ENCODE data around the gene DCDC1.

The DCDC1 gene

DNA sequence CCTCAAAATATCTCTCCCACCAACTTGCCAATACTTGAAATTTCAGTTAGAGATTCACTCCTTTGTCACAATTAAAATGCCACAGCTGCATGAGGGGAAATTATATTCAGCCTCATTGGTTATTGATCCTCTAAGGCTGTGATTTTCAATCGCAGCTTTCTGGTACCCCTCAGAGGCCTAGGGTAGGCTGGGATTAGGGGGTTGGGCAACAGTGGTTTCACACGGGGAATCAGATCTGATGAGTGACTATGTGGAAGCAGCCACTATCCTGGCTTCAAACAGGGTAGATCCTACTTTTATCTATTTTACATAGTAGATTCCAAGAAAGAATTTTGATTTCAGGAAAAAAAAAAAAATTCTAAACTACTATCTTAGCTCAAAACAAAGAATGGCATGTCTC lies 252.5 kb downstream of the DCDC1 start:
- peaks cover 3% of the 10 kb centered on the region for H3K27me3 Mint-ChIP-seq
- H3K9me3 Mint-ChIP-seq = no peaks in the 10 kb centered on the region
- no peak overlapping the region for H3K4me3 Mint-ChIP-seq
- H3K36me3 Mint-ChIP-seq (ENCODE audit: low read depth) = no peaks in the 10 kb centered on the region
- H3K27ac Mint-ChIP-seq = no peak overlapping the region
- H3K4me1 Mint-ChIP-seq (ENCODE audit: low read depth) = no peaks in the 10 kb centered on the region

GRCh38 chr11:31114442-31114841 lies 255.1 kb downstream of the DCDC1 start:
- Mint-ChIP-seq H3K9me3 (no peaks in the 10 kb centered on the region), H3K4me3 (no peak overlapping the region), H3K36me3 (ENCODE audit: low read depth) (no peaks in the 10 kb centered on the region), H3K27me3 (peaks cover 3% of the 10 kb centered on the region), H3K27ac (no peak overlapping the region), H3K4me1 (ENCODE audit: low read depth) (no peaks in the 10 kb centered on the region)

GRCh38 chr11:31110830-31111229 lies 258.7 kb downstream of the DCDC1 start:
- H3K4me1 Mint-ChIP-seq (ENCODE audit: low read depth) = no peaks in the 10 kb centered on the region
- H3K9me3 Mint-ChIP-seq = no peaks in the 10 kb centered on the region
- no peak overlapping the region for H3K4me3 Mint-ChIP-seq
- no peak overlapping the region for H3K27ac Mint-ChIP-seq
- H3K36me3 Mint-ChIP-seq (ENCODE audit: low read depth) = no peaks in the 10 kb centered on the region
- peaks cover 3% of the 10 kb centered on the region for H3K27me3 Mint-ChIP-seq

DNA sequence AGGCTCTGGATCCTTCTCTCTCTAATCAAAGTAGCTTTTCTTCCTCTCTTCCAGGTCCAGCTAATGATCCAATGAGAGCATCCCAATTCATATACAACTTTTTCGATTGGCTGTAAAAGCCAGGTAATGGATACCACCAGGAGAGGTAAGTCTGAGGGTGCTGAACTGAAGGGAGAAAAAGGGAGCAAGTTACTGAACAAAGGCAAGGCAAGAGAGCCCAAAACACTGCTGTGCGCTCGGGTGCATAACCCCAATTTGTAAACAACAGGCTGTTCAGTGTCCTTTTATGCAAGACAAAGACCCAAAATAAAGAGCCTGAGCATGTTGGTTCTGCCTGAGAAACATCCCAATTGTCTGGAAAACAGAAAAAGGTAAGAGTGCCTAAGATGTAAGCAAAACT lies 260.1 kb downstream of the DCDC1 start:
- Mint-ChIP-seq H3K4me1 (ENCODE audit: low read depth) (no peaks in the 10 kb centered on the region), H3K9me3 (no peaks in the 10 kb centered on the region), H3K36me3 (ENCODE audit: low read depth) (no peaks in the 10 kb centered on the region), H3K4me3 (no peak overlapping the region), H3K27me3 (peaks cover 1% of the 10 kb centered on the region), H3K27ac (no peak overlapping the region)

DNA sequence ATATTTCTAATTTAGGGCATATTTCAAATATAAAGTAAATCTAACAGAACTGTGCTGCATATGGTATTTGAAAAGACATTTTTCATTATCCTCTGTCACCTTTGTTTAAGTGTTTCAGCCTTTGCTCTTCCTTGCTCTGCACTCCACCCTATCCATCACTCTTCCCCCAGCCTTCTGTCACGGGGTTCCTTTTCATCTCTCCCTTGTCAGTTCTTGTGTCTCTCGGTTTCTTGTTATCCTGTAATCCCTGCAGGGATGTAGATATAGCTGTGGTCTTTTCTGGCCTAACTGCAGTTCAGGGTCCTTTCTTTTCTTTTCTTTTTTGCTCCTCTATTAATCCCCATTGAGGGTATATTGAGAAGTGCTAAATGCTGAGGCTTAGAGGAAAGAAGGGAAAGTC lies 261.9 kb downstream of the DCDC1 start:
- no peaks in the 10 kb centered on the region for H3K36me3 Mint-ChIP-seq (ENCODE audit: low read depth)
- H3K27me3 Mint-ChIP-seq = no peaks in the 10 kb centered on the region
- no peak overlapping the region for H3K27ac Mint-ChIP-seq
- H3K4me1 Mint-ChIP-seq (ENCODE audit: low read depth) = no peaks in the 10 kb centered on the region
- no peaks in the 10 kb centered on the region for H3K9me3 Mint-ChIP-seq
- H3K4me3 Mint-ChIP-seq = no peak overlapping the region

GRCh38 chr11:31106968-31107576 lies 262.5 kb downstream of the DCDC1 start:
- H3K36me3 Mint-ChIP-seq (ENCODE audit: low read depth) = no peaks in the 10 kb centered on the region
- H3K27ac Mint-ChIP-seq = no peak overlapping the region
- H3K27me3 Mint-ChIP-seq = no peaks in the 10 kb centered on the region
- H3K4me1 Mint-ChIP-seq (ENCODE audit: low read depth) = no peaks in the 10 kb centered on the region
- no peak overlapping the region for H3K4me3 Mint-ChIP-seq
- no peaks in the 10 kb centered on the region for H3K9me3 Mint-ChIP-seq

GRCh38 chr11:31106326-31106725 lies 263.2 kb downstream of the DCDC1 start:
- Mint-ChIP-seq H3K4me3 (no peak overlapping the region), H3K27ac (no peak overlapping the region), H3K9me3 (no peaks in the 10 kb centered on the region), H3K36me3 (ENCODE audit: low read depth) (no peaks in the 10 kb centered on the region), H3K4me1 (ENCODE audit: low read depth) (no peaks in the 10 kb centered on the region), H3K27me3 (no peaks in the 10 kb centered on the region)

GRCh38 chr11:31102875-31103274 lies 266.7 kb downstream of the DCDC1 start:
- no peak overlapping the region for H3K27ac Mint-ChIP-seq
- no peaks in the 10 kb centered on the region for H3K4me1 Mint-ChIP-seq (ENCODE audit: low read depth)
- no peaks in the 10 kb centered on the region for H3K27me3 Mint-ChIP-seq
- H3K9me3 Mint-ChIP-seq = peaks cover 4% of the 10 kb centered on the region
- H3K4me3 Mint-ChIP-seq = no peak overlapping the region
- H3K36me3 Mint-ChIP-seq (ENCODE audit: low read depth) = no peaks in the 10 kb centered on the region

- Mint-ChIP-seq H3K9me3 (peaks cover 4% of the 10 kb centered on the region), H3K36me3 (ENCODE audit: low read depth) (no peaks in the 10 kb centered on the region), H3K4me1 (ENCODE audit: low read depth) (no peaks in the 10 kb centered on the region), H3K27me3 (no peaks in the 10 kb centered on the region), H3K4me3 (no peak overlapping the region), H3K27ac (no peak overlapping the region)
Measured at GRCh38 chr11:31102316-31102715, 267.2 kb downstream of the DCDC1 start.

DNA sequence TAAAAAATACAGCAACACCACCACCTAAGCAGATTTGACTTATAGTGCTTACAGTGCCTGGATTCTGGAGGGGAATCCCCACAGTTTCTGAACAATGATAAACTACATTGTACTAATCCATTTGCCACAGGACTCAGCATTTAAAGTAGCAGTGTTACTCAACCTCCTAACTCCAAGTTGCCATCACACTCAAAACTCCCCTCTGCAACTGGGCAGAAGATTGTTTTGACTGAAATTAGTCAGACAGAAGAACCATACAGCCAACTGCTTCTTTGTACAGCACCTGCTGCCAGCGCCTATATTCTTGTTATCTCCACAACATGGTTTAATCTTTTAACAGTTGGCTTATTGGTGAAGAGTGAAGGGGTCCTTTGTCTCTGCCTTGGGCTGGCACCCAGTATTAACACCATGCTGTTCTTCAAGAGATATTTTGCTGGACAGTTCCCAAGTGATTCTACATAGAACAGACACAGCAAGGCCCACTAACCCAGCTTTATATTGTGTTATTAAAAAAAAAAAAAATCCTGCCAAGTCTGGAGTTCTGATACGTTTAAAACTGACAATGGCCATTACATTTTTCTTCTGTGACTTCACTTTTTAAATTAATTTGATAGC lies 273.2 kb downstream of the DCDC1 start:
- peaks cover 4% of the 10 kb centered on the region for H3K9me3 Mint-ChIP-seq
- no peak overlapping the region for H3K27ac Mint-ChIP-seq
- H3K27me3 Mint-ChIP-seq = no peaks in the 10 kb centered on the region
- H3K36me3 Mint-ChIP-seq (ENCODE audit: low read depth) = no peaks in the 10 kb centered on the region
- H3K4me3 Mint-ChIP-seq = no peak overlapping the region
- H3K4me1 Mint-ChIP-seq (ENCODE audit: low read depth) = no peaks in the 10 kb centered on the region

DNA sequence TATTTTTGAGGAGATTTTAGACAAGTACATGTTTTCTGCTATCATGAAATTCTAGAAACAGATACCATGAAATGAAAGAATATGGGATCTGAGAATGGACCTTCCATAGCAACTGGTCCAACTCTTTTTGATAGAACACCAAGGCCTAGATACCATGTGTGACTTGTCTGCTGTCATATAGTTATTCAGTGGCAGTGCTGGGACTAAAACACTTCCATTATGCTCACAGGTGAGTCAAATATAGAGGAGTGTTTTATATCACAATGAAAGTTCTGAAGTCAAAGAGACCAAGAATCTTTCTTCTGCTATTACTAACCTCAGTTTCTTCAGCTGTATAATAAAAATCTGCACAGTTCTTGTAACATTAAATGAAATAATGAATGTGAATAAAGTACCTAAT lies 276.9 kb downstream of the DCDC1 start:
- H3K27me3 Mint-ChIP-seq = no peaks in the 10 kb centered on the region
- no peak overlapping the region for H3K4me3 Mint-ChIP-seq
- no peaks in the 10 kb centered on the region for H3K36me3 Mint-ChIP-seq (ENCODE audit: low read depth)

DNA sequence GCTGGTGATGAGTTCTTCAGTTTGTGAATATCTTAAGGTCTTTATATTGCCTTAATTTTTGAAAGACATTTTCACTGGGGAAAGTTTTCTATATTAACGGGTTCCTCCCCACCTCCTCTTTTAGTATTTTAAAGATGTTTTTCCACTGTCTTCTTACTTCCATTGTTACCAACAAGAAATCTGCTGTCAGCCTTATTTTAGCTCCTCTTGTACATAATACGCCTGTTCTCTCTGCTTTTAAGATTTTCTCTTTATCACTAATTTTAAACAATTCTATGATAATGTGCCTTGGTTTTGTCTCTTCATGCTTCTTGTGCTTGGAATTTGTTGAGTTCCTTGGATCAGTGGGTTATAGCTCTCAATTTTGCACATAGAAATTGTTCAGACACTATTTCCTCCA lies 280.4 kb downstream of the DCDC1 start:
- no peak overlapping the region for H3K27ac Mint-ChIP-seq
- no peak overlapping the region for H3K4me3 Mint-ChIP-seq
- no peaks in the 10 kb centered on the region for H3K36me3 Mint-ChIP-seq (ENCODE audit: low read depth)

More for the DNA sequence above, 276.9 kb downstream of the DCDC1 start:
- peaks cover 15% of the 10 kb centered on the region for H3K9me3 Mint-ChIP-seq
- H3K4me1 Mint-ChIP-seq (ENCODE audit: low read depth) = no peaks in the 10 kb centered on the region
- no peak overlapping the region for H3K27ac Mint-ChIP-seq

GRCh38 chr11:31069447-31070205 lies 299.9 kb downstream of the DCDC1 start:
- Mint-ChIP-seq H3K36me3 (ENCODE audit: low read depth) (no peaks in the 10 kb centered on the region), H3K27ac (no peak overlapping the region), H3K4me3 (no peak overlapping the region), H3K4me1 (ENCODE audit: low read depth) (no peaks in the 10 kb centered on the region), H3K9me3 (no peaks in the 10 kb centered on the region), H3K27me3 (no peaks in the 10 kb centered on the region)

More for the DNA sequence above, 280.4 kb downstream of the DCDC1 start:
- Mint-ChIP-seq H3K27me3 (no peaks in the 10 kb centered on the region), H3K9me3 (peaks cover 15% of the 10 kb centered on the region), H3K4me1 (ENCODE audit: low read depth) (no peaks in the 10 kb centered on the region)

- H3K4me3 Mint-ChIP-seq = no peak overlapping the region
- no peaks in the 10 kb centered on the region for H3K9me3 Mint-ChIP-seq
- no peaks in the 10 kb centered on the region for H3K36me3 Mint-ChIP-seq (ENCODE audit: low read depth)
- H3K27me3 Mint-ChIP-seq = no peaks in the 10 kb centered on the region
- H3K4me1 Mint-ChIP-seq (ENCODE audit: low read depth) = no peaks in the 10 kb centered on the region
- H3K27ac Mint-ChIP-seq = no peak overlapping the region
Measured at GRCh38 chr11:31060880-31061279, 308.7 kb downstream of the DCDC1 start.

DNA sequence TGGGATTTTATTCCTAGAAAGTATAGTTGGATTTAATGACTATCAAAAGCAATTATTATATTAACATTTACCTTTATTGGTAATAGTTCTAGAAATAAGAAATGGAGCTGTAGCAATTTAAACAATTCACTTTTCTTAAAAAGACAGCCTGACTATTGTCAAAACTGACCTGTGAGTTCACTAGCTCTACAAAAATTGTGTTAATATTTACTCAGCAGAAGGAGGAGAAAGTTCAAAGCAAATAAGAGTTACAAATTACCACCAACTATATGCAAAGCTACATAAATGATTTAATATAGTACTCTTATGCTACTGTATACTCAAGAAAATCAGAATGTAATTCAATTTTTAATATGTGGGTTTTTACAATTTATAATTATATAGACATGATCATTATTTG lies 310.0 kb downstream of the DCDC1 start:
- no peaks in the 10 kb centered on the region for H3K9me3 Mint-ChIP-seq
- H3K4me1 Mint-ChIP-seq (ENCODE audit: low read depth) = no peaks in the 10 kb centered on the region
- no peak overlapping the region for H3K4me3 Mint-ChIP-seq
- H3K36me3 Mint-ChIP-seq (ENCODE audit: low read depth) = no peaks in the 10 kb centered on the region
- H3K27me3 Mint-ChIP-seq = no peaks in the 10 kb centered on the region
- no peak overlapping the region for H3K27ac Mint-ChIP-seq

Measured in stimulated activated naive CD8-positive, alpha-beta T cell treated with anti-CD3 and anti-CD28 coated beads, Interleukin-15, Interleukin-2, amounts not matched to agents 100 ng/mL and 50 ng/mL, for 24 hours (primary cell).